GM18511 (cell line): ENCODE measurements around the gene FALEC.

ENCODE experiments used
- ATAC-seq: cut with Tn5 transposase; IDR thresholded peaks from one replicate; pipeline ENCODE4 v1.9.1; 2021; ENCODE audit warnings: mild to moderate bottlenecking, moderate library complexity; ENCODE audit not compliant: unreplicated experiment

Gene FALEC

GRCh38 chr1:150515328-150516049 lies at the start of gene FALEC:
TSS of gene FALEC (plus strand) at chr1:150515752.
- peak; percentile 99 for ATAC-seq

DNA sequence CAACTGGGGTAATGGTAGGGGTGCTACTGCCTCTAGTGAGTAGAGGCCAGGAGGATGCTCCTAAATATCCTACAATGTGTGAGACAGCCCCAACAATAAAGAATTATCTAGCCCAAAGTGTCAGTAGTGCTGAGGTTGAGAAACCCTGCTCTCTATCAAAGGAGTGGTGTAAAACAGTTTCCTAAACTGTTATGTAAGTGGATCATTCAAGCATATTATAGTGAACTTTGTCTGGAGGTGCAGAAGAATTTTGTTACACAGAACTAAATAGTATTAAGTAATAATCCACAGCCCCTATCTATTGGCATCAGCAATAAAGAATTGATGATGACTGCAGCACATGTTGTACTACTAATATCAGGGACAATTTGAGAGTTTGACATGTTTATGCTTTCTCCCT lies 48.6 kb upstream of the FALEC start:
- ATAC-seq = no peak

DNA sequence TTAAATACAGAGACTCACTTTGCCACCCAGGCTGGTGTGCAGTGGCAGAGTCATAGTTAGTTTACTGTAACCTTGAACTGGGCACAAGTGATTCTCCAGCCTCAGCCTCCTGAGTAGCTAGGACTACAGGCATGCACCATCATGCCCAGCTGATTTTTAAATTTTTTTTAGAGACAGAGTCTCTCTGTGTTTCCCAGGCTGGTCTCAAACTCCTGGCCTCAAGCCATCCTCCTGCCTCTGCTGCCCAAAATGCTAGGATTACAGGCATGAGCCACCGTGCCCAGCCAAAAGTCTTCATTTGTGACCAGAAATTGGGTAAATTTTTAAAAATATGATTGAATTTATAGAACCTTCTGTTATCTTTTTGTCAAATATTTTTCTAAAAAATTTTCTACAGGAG lies 46.3 kb upstream of the FALEC start:
- no peak for ATAC-seq

- no peak for ATAC-seq
These were observed 42.9 kb upstream of the FALEC start for GRCh38 chr1:150472601-150473200.

DNA sequence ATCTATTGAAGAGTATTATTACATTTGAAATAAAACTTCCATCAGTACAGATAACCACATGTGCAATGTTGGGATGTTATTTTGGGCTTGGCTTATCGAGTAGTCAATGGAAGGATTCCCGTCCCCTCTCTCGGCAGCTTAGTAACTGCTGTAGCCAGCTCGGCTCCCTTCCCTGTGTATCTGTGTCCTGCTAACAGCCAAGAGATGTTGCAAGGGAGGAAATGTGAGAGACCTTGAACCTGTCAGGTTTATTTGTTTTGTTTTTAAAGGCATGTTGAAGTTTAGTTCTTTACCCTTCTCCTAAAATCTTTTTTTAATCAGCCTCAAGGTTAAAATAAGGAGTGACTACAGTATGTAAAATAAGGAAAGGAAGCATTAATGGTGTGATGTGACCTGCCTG lies 41.9 kb upstream of the FALEC start:
- no peak for ATAC-seq

- no peak for ATAC-seq
These were observed 40.7 kb upstream of the FALEC start for GRCh38 chr1:150474869-150475268.

DNA sequence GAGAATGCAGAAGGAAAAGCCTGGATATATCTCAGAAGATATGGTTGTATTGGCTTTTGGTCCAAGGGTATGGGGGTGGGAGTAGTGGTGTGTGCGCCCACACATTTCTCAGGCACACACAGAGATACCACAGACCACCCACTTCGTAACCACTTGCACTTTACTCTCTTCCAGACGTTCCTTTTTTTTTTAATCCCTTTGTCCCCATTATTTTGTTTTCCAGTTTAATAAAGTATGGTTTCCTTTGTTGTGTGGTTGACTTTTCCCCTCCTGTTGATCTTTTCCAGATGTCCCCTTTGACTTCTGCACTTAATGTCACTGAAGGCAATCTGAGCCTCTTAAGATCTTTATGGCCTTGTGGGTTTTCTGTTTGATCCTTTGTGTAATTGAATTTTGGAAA lies 38.8 kb upstream of the FALEC start:
- ATAC-seq = no peak

GRCh38 chr1:150477320-150477719 lies 38.2 kb upstream of the FALEC start:
- no peak for ATAC-seq

DNA sequence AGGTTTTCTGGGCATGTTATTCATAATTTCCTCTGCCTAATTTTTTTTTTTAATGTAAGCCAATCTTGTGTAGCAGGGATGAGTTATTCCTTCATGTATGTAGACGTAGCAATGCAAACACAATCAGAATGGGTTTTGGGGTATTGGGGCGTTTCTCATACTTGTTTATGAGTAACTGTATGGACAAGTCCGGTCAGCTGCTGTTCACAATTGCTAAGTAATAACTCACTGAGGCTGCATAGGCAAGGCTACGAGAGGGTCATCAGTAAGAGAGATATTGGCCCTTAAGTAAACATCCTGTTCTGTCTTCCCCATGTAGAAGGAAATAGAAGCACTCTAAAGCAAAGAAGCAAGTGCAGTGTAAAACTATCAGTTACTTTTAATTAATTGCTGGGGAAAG lies 37.8 kb upstream of the FALEC start:
- ATAC-seq = no peak

GRCh38 chr1:150479370-150479769 lies 36.2 kb upstream of the FALEC start:
- no peak for ATAC-seq

DNA sequence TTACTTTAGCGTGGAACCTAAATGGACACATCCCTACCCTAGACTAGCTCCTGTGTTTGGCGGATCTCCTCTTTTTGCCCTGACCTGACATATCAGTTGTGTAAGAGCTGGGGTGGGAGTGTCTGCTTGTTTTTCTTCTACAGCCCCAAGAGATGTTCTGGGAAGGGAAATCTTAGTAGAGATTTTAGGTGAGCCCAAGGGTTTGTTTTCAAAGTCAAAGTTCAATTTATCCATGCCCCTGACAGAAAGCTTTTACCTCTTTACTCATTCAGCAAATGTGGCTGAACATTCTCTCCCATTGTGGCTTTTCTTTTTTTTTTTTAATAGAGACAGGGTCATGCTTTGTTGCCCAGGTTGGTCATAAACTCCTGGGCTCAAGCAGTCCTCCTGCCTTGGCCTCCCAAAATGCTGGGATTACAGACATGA lies 35.6 kb upstream of the FALEC start:
- ATAC-seq = no peak

DNA sequence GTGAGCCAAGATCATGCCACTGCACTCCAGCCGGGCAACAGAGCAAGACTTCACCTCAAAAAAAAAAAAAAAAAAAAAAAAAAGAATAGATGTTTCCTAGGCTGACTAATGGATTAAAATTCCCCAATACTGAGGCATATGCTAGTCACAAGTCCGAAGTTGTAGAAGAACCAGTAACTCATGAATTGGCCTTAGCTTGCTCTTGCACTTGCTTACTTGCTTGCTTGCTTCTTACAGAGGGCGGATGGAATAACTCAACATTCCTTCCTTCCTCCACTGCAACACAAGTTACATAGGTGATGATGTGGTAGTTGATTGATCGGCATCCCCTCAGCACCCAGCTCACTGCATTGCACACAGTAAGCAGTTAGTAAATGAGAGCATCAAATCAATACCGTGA lies 31.1 kb upstream of the FALEC start:
- no peak for ATAC-seq

- no peak for ATAC-seq
These were observed 30.7 kb upstream of the FALEC start for GRCh38 chr1:150484861-150485260.

DNA sequence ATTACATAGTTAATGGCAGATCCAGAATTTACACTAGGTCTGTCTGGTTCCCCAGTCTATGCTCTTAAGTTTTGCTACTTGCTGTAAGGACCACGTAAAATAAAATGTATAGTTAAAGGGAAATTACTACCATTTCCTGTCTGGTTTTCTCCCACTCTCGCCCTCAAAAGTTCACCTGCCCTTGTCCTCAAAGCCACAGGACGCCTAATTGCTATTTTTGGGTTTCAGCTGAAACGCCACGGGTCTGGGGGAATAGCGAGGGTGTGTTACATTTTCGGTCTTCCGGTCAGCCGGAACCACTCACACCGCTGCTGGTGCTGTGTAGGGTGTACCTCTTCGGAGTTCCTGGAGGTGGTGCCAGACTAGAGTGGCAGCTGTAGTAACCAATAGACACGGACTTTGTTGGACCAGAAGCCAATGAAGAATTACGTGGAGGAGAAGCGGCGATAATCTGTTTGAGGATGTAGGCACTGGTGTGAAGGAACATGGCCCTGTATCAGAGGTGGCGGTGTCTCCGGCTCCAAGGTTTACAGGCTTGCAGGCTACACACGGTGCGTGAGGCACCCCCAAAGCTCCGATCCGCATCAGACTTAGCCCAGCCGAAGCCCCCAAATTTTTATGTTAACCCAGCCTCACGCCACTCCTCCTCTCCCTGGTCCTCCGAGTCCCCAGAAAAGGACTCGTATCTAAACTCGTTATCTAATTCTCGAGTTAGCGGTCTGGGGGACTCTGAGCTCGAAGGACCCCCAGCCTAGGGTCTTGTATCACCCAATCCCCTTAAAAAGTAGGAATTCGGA lies 28.4 kb upstream of the FALEC start, which contains the start of gene TARS2:
TSS of gene TARS2 (plus strand) at position 454 of the 797 bp plus-strand sequence. CDS start at position 486, 32 bp downstream.
- ATAC-seq = peak; percentile 100

DNA sequence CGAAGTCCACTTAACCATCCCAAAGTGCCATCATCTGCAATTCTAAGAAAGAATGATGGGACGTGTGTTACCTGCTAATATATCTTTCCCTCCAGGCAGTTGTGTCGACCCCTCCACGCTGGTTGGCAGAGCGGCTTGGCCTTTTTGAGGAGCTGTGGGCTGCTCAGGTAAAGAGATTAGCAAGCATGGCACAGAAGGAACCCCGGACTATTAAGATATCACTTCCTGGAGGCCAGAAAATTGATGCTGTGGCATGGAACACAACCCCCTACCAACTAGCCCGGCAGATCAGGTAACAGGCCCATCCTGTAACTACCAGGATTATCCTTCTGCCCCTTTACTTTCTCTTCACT lies 27.8 kb upstream of the FALEC start:
- no peak for ATAC-seq

DNA sequence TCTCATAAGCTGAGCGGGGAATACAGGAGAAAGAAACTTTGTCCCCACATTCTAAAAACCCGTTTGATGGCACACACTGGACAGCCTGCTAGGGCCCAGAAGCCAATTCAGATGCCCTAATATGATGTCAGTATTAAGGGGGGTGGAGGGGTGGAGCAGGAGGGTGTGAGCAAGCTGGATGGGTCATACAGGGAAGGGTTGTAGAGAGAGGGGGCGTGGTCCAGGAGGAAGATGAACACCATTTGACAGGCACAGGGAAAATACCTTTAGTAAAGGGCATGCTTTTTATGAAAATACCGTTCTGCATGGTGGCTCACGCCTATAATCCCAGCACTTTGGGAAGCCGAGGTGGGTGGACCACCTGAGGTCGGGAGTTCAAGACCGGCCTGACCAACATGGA lies 22.4 kb upstream of the FALEC start:
- no peak for ATAC-seq

DNA sequence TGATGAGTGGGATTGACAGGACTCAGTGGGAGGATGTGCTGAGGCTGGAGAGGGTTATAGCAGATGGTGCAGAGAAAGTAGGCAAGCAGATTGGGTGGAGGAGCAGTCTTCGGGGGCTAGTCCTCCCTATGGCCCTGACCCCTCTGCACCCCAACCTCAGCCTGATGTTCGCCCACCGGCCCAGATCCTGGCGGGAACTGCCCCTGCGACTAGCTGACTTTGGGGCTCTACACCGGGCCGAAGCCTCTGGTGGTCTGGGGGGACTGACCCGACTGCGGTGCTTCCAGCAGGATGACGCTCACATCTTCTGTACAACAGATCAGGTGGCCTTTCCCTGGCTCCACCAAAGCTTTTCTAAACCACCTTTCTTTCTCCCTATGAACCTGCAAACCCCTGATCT lies 17.2 kb upstream of the FALEC start:
- ATAC-seq = no peak

DNA sequence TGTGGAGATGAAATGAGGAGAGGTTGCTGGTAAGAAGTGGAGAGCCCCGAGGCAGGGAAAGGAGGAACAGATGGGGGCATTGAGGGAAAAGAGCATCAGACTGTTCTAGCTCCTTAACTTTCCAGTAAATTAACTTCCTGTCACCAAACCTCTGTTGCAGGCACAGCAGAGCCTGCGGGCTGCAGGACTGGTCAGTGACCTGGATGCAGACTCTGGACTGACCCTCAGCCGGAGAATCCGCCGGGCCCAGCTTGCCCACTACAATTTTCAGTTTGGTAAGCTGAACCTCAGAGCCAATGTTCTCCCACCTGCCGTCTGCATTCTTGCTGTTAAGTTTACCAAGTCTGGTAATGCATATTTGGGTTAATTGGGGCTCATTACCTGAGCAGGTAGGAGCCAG lies 10.1 kb upstream of the FALEC start:
- no peak for ATAC-seq

- no peak for ATAC-seq
These were observed 7.4 kb upstream of the FALEC start, which contains the start of gene ECM1 for GRCh38 chr1:150507912-150508864. TSS of gene ECM1 (plus strand) at chr1:150508109. CDS start at chr1:150508210, 101 bp downstream.

- ATAC-seq = no peak
These were observed 6.6 kb upstream of the FALEC start for GRCh38 chr1:150508982-150509381.

DNA sequence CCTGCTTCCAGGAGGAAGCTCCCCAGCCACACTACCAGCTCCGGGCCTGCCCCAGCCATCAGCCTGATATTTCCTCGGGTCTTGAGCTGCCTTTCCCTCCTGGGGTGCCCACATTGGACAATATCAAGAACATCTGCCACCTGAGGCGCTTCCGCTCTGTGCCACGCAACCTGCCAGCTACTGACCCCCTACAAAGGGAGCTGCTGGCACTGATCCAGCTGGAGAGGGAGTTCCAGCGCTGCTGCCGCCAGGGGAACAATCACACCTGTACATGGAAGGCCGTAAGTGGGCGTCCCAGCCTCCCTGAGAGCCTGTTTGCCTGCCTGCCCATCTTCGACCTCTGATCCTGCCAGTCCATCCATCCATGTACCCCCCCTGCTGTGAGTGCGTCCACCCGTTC lies 4.0 kb upstream of the FALEC start:
- no peak for ATAC-seq
